ENCODE measurements around the gene NPR2.

Gene NPR2

DNA sequence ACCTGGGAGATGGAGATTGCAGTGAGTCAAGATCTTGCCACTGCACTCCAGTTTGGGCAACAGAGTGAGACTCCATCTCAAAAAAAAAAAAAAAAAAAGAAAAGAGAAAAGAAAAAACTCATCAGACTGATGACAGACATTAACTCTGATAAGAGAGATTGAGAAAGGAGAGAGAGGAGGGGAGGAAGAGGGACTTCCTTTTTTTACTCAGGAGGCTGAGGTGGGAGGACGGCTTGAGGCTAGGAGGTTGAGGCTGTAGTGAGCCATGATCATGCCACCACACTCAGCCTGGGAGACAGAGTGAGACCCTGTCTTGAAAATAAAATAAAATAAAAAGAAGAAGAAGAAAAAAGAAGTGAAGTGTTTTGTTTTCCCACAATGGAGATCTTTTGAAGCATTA, 27.6 kb upstream of the NPR2 start:
- Histone ChIP-seq H3K27ac (ENCODE audit: low read length) (no peak overlapping the region), H3K9me3 (ENCODE audit: control insufficient read depth, insufficient read depth, low read length) (no peaks in the 10 kb centered on the region), H3K4me3 (ENCODE audit: low read length) (no peak overlapping the region), H3K4me1 (ENCODE audit: control insufficient read depth, insufficient read depth, low read length) (no peaks in the 10 kb centered on the region), H3K36me3 (ENCODE audit: control insufficient read depth, insufficient read depth, low read length) (no peaks in the 10 kb centered on the region; the same call in 1 of the 2 replicates), H3K27me3 (ENCODE audit: control insufficient read depth, insufficient read depth, low read length) (no peaks in the 10 kb centered on the region)
- DNase-seq (ENCODE audit: low read depth, low spot score), result no peak
- WGBS (ENCODE audit: insufficient coverage, insufficient read length), result no CpG with 5 or more reads among the region's 1 CpG

DNA sequence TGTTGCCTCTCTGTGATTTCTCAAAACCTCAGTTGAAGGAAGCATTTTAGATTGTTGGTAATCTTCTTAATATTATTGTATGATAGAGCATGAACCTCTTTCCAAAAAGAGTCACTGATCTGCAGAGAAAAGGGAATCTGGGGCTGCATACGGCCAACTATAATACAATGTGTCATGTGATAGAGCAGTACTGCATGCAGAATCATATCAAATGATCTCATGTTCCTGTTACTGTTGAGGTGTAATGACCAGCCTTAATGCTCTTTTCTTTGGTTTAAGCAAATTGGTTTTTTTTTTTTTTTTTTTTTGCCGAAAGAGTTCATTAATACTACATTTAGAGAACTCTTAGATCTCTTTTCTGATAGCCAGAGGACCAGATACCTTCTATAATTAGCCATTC, 24.4 kb upstream of the NPR2 start:
- Histone ChIP-seq H3K27me3 (ENCODE audit: control insufficient read depth, insufficient read depth, low read length) (no peaks in the 10 kb centered on the region), H3K4me3 (ENCODE audit: low read length) (no peak overlapping the region), H3K36me3 (ENCODE audit: control insufficient read depth, insufficient read depth, low read length) (no peaks in the 10 kb centered on the region), H3K27ac (ENCODE audit: low read length) (no peak overlapping the region), H3K4me1 (ENCODE audit: control insufficient read depth, insufficient read depth, low read length) (peaks cover 2% of the 10 kb centered on the region; the same call in 1 of the 2 replicates), H3K9me3 (ENCODE audit: control insufficient read depth, insufficient read depth, low read length) (no peaks in the 10 kb centered on the region)
- WGBS (ENCODE audit: insufficient coverage, insufficient read length), result no CpG with 5 or more reads among the region's 2 CpGs
- DNase-seq (ENCODE audit: low read depth, low spot score), result no peak

DNA sequence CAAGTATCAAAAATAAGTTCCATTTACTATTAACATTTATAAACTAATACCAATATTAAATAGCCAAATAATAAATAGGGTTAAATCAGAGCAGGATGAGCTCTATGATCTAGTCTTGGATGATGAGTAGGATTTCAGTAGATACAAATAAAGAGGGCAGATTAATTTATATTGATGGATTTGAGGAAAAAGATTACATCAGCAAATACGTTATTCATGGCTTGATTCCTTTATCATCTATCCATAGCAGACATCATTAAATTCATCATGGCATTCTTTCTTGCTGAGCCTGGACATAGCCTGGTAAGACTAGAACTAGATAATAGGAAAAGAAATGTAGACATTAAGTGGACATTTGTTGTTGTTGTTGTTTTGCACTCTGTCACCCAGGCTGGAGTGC, 23.9 kb upstream of the NPR2 start:
- H3K4me3 ChIP-seq (ENCODE audit: low read length), result no peak overlapping the region
- H3K27ac ChIP-seq (ENCODE audit: low read length), result no peak overlapping the region
- peaks cover 2% of the 10 kb centered on the region; the same call in 1 of the 2 replicates for H3K4me1 ChIP-seq (ENCODE audit: control insufficient read depth, insufficient read depth, low read length)
- H3K36me3 ChIP-seq (ENCODE audit: control insufficient read depth, insufficient read depth, low read length), result no peaks in the 10 kb centered on the region
- no peaks in the 10 kb centered on the region for H3K9me3 ChIP-seq (ENCODE audit: control insufficient read depth, insufficient read depth, low read length)
- H3K27me3 ChIP-seq (ENCODE audit: control insufficient read depth, insufficient read depth, low read length), result no peaks in the 10 kb centered on the region
- no peak for DNase-seq (ENCODE audit: low read depth, low spot score)
- no CpG with 5 or more reads among the region's 1 CpG for WGBS (ENCODE audit: insufficient coverage, insufficient read length)

DNA sequence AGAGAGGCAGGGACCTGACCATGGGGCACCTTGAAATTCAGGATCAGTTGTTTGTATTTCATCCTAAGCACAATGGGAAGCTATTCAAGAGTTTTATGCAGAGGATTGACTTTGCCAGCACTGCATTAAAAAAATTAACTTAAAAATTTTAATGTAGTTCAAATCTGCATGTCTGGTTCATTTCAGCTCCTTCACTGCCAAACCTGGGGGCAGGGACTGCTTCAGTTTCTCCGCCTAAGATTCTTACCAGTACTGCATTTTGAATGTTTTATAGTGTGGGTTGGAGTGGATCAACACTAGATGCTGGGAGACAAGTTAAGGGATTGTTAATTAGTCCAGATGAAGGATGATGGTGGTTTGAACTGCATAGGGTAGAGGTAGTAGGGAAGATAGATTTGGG, 21.6 kb upstream of the NPR2 start:
- Histone ChIP-seq H3K4me1 (ENCODE audit: control insufficient read depth, insufficient read depth, low read length) (peaks cover 2% of the 10 kb centered on the region; the same call in 1 of the 2 replicates), H3K9me3 (ENCODE audit: control insufficient read depth, insufficient read depth, low read length) (no peaks in the 10 kb centered on the region), H3K27ac (ENCODE audit: low read length) (no peak overlapping the region), H3K36me3 (ENCODE audit: control insufficient read depth, insufficient read depth, low read length) (no peaks in the 10 kb centered on the region), H3K27me3 (ENCODE audit: control insufficient read depth, insufficient read depth, low read length) (no peaks in the 10 kb centered on the region), H3K4me3 (ENCODE audit: low read length) (no peak overlapping the region)
- WGBS (ENCODE audit: insufficient coverage, insufficient read length), result no CpG with 5 or more reads among the region's 1 CpG
- no peak for DNase-seq (ENCODE audit: low read depth, low spot score)

- no CpG with 5 or more reads among the region's 4 CpGs for WGBS (ENCODE audit: insufficient coverage, insufficient read length)
- DNase-seq (ENCODE audit: low read depth, low spot score), result no peak
- Histone ChIP-seq H3K4me1 (ENCODE audit: control insufficient read depth, insufficient read depth, low read length) (peaks cover 5% of the 10 kb centered on the region), H3K27ac (ENCODE audit: low read length) (no peak overlapping the region), H3K36me3 (ENCODE audit: control insufficient read depth, insufficient read depth, low read length) (no peaks in the 10 kb centered on the region), H3K9me3 (ENCODE audit: control insufficient read depth, insufficient read depth, low read length) (no peaks in the 10 kb centered on the region), H3K27me3 (ENCODE audit: control insufficient read depth, insufficient read depth, low read length) (no peaks in the 10 kb centered on the region), H3K4me3 (ENCODE audit: low read length) (no peak overlapping the region)
Measured at GRCh38 chr9:35771075-35771433, 20.3 kb upstream of the NPR2 start.

GRCh38 chr9:35771534-35771933, 19.9 kb upstream of the NPR2 start:
- H3K27me3 ChIP-seq (ENCODE audit: control insufficient read depth, insufficient read depth, low read length), result no peaks in the 10 kb centered on the region
- H3K27ac ChIP-seq (ENCODE audit: low read length), result no peak overlapping the region
- DNase-seq (ENCODE audit: low read depth, low spot score), result no peak
- no CpG with 5 or more reads among the region's 1 CpG for WGBS (ENCODE audit: insufficient coverage, insufficient read length)
- no peaks in the 10 kb centered on the region for H3K9me3 ChIP-seq (ENCODE audit: control insufficient read depth, insufficient read depth, low read length)
- no peak overlapping the region for H3K4me3 ChIP-seq (ENCODE audit: low read length)
- peaks cover 5% of the 10 kb centered on the region for H3K4me1 ChIP-seq (ENCODE audit: control insufficient read depth, insufficient read depth, low read length)
- no peaks in the 10 kb centered on the region for H3K36me3 ChIP-seq (ENCODE audit: control insufficient read depth, insufficient read depth, low read length)

DNA sequence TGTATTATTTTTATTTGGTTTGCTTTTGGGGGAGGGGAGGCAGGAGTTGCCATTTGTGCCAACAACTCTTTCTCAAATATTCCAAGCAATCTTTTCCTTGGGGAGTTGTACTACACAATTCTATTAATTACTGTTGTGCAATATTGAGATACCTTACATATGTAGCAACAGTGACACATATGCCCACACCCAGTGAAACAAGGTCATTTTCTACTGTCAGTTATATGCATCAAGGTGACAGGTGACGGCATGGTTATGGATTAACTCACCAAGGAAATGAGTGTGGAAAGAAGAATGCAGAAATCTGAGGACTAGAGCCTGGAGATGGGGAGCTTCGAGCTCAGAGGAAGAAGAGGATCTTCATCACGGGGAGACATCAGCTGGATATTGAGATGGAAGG, 19.4 kb upstream of the NPR2 start:
- Histone ChIP-seq H3K9me3 (ENCODE audit: control insufficient read depth, insufficient read depth, low read length) (no peaks in the 10 kb centered on the region), H3K4me1 (ENCODE audit: control insufficient read depth, insufficient read depth, low read length) (peaks cover 5% of the 10 kb centered on the region), H3K4me3 (ENCODE audit: low read length) (no peak overlapping the region), H3K27ac (ENCODE audit: low read length) (no peak overlapping the region), H3K27me3 (ENCODE audit: control insufficient read depth, insufficient read depth, low read length) (no peaks in the 10 kb centered on the region), H3K36me3 (ENCODE audit: control insufficient read depth, insufficient read depth, low read length) (no peaks in the 10 kb centered on the region)
- no peak for DNase-seq (ENCODE audit: low read depth, low spot score)
- WGBS (ENCODE audit: insufficient coverage, insufficient read length), result no CpG with 5 or more reads among the region's 3 CpGs

DNA sequence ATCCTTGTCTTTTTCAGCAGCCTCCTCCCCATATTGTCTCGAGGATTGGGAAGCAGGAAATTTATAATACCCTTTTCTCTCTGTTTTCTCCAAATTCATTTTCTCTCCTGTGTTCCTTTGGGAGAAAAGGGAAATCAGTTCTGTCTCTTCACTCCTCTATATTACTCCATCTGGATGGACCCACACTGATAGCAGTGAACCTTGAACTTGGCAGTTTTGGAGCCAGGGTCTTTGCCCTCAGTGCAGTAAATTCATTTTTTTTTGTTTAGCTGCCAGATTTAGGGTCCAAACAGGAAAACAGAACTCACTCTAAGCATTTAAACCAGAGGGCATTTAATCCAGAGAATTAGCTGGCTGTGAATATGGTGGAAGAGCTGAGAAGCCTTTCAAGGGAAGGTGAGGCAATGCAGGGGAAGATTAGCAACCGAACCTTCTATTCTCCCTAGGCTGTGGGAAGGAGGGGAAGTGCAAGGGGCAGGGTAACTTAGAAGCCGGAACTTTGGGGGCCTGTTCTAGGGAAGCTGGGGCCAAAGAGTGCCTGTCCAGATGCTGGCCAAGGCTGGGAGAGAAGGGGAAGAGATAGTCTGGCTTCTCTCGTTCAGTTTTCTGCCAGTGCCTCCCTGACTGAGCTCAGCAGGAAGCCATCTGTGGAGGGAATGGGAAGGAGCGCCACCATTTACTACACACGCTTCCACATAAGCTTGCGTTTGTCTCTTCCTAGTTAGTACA, 16.3 kb upstream of the NPR2 start:
- Histone ChIP-seq H3K9me3 (ENCODE audit: control insufficient read depth, insufficient read depth, low read length) (no peaks in the 10 kb centered on the region), H3K27me3 (ENCODE audit: control insufficient read depth, insufficient read depth, low read length) (no peaks in the 10 kb centered on the region), H3K4me1 (ENCODE audit: control insufficient read depth, insufficient read depth, low read length) (peaks cover 3% of the 10 kb centered on the region), H3K27ac (ENCODE audit: low read length) (no peak overlapping the region), H3K36me3 (ENCODE audit: control insufficient read depth, insufficient read depth, low read length) (no peaks in the 10 kb centered on the region), H3K4me3 (ENCODE audit: low read length) (no peak overlapping the region)
- no CpG with 5 or more reads among the region's 7 CpGs for WGBS (ENCODE audit: insufficient coverage, insufficient read length)
- no peak for DNase-seq (ENCODE audit: low read depth, low spot score)

DNA sequence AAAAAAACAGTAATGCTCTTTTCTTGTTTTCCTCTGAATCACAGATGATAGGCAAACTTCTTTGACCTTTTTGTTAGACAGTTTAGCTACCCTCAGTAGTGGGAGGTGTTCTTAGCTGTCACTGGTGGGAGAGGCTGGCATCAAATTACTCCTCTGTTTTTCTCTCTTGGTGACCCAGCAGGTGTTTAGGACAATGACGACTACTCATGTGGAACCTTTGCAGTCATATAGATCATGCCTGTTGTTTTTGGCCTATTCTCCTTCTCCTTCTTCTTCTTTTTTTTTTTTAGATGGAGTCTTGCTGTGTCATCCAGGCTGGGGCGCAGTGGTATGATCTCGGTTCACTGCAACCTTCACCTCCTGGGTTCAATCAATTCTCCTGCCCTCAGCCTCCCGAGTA, 15.4 kb upstream of the NPR2 start:
- H3K9me3 ChIP-seq (ENCODE audit: control insufficient read depth, insufficient read depth, low read length), result no peaks in the 10 kb centered on the region
- no peaks in the 10 kb centered on the region for H3K27me3 ChIP-seq (ENCODE audit: control insufficient read depth, insufficient read depth, low read length)
- WGBS (ENCODE audit: insufficient coverage, insufficient read length), result no CpG with 5 or more reads among the region's 4 CpGs
- no peaks in the 10 kb centered on the region for H3K36me3 ChIP-seq (ENCODE audit: control insufficient read depth, insufficient read depth, low read length)
- H3K4me1 ChIP-seq (ENCODE audit: control insufficient read depth, insufficient read depth, low read length), result peaks cover 3% of the 10 kb centered on the region
- H3K4me3 ChIP-seq (ENCODE audit: low read length), result no peak overlapping the region
- no peak for DNase-seq (ENCODE audit: low read depth, low spot score)
- no peak overlapping the region for H3K27ac ChIP-seq (ENCODE audit: low read length)

DNA sequence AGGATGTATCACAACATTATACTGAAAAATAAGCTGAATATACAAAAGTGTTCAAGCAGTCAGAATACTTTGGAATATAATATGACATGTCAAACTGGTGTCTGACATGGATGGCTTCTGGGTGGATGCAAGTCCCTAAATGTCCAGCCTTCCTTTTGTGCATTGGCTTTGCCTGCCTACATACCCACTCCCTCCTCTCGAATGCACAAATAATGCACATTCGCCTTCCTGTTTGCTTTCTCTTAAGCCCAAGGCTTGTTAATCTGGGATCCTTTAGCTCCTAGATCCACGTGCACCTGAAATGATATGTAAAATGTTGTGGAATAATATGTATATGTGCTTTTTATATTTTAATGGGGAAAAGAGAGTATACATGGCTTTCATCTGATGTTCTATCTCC, 12.9 kb upstream of the NPR2 start:
- H3K36me3 ChIP-seq (ENCODE audit: control insufficient read depth, insufficient read depth, low read length), result no peaks in the 10 kb centered on the region
- H3K4me3 ChIP-seq (ENCODE audit: low read length), result no peak overlapping the region
- no peaks in the 10 kb centered on the region for H3K27me3 ChIP-seq (ENCODE audit: control insufficient read depth, insufficient read depth, low read length)
- H3K4me1 ChIP-seq (ENCODE audit: control insufficient read depth, insufficient read depth, low read length), result peaks cover 3% of the 10 kb centered on the region
- H3K9me3 ChIP-seq (ENCODE audit: control insufficient read depth, insufficient read depth, low read length), result no peaks in the 10 kb centered on the region
- whole genome bisulfite sequencing (ENCODE audit: insufficient coverage, insufficient read length), result no CpG with 5 or more reads among the region's 3 CpGs
- H3K27ac ChIP-seq (ENCODE audit: low read length), result no peak overlapping the region
- no peak for DNase-seq (ENCODE audit: low read depth, low spot score)

GRCh38 chr9:35781066-35781465, 10.3 kb upstream of the NPR2 start:
- no CpG with 5 or more reads among the region's 2 CpGs for WGBS (ENCODE audit: insufficient coverage, insufficient read length)
- Histone ChIP-seq H3K27ac (ENCODE audit: low read length) (no peak overlapping the region), H3K4me3 (ENCODE audit: low read length) (no peak overlapping the region), H3K36me3 (ENCODE audit: control insufficient read depth, insufficient read depth, low read length) (no peaks in the 10 kb centered on the region), H3K9me3 (ENCODE audit: control insufficient read depth, insufficient read depth, low read length) (no peaks in the 10 kb centered on the region), H3K27me3 (ENCODE audit: control insufficient read depth, insufficient read depth, low read length) (no peaks in the 10 kb centered on the region), H3K4me1 (ENCODE audit: control insufficient read depth, insufficient read depth, low read length) (no peaks in the 10 kb centered on the region)
- no peak for DNase-seq (ENCODE audit: low read depth, low spot score)
